Stomach (tissue), 9 donors: Measurements from ENCODE around the gene CDK12. TPM values are rescaled to one million over a fixed set of nuclear protein-coding genes. Genes with fewer than 3 reads are reported as not detected.
A peak's percentile ranks its signal among the peaks of the same experiment; 100 is the strongest.
"Not testable (repeated sequence)": the region's sequence is repeated elsewhere in the genome, so short reads cannot be mapped to it uniquely, and the experiment has no call there.

Experiments used
- DNase-seq, 2 donors: peaks; one replicate each; pipeline versions ENCODE4 v3.0.0 to v3.0.0-alpha.2; 2013 to 2019
- H3K27ac ChIP-seq, 5 donors: fragments of 200-600 bp in 4 of 5; sonication (generic) in 4 of 5; one replicate each; pipeline ENCODE4 v1.5.1; 2013 to 2019; ENCODE audit warnings: mild to moderate bottlenecking in 1 of 5, moderate library complexity in 1 of 5
- H3K27me3 ChIP-seq, 3 donors: fragments of 200-600 bp; sonication (generic); one replicate each; pipeline ENCODE4 v1.5.1; 2017 to 2019; ENCODE audit warnings: mixed run types in 1 of 3
- H3K36me3 ChIP-seq, 4 donors: fragments of 200-600 bp; sonication (generic); 1 replicate in 3 of 4; 2 replicates in 1 of 4; pipeline ENCODE4 v1.5.1; 2016 to 2019
- H3K4me1 ChIP-seq, 4 donors: fragments of 200-600 bp; sonication (generic); one replicate each; pipeline ENCODE4 v1.5.1; 2016 to 2019
- H3K4me3 ChIP-seq, 4 donors: fragments of 200-600 bp; sonication (generic) in 3 of 4; one replicate each; pipeline ENCODE4 v1.5.1; 2016 to 2019; ENCODE audit warnings: mild to moderate bottlenecking in 1 of 4
- H3K9me3 ChIP-seq, 4 donors: fragments of 200-600 bp; sonication (generic); one replicate each; pipeline ENCODE4 v1.5.1; 2016 to 2019
- EP300 ChIP-seq: sonication (generic); formaldehyde crosslinking; IDR thresholded peaks from one replicate; pipeline ENCODE4 v1.6.1; 2017; ENCODE audit warnings: antibody characterized with exemption
- POLR2A ChIP-seq, 4 donors: fragments of 450-650 bp; IDR thresholded peaks; one replicate each; pipeline ENCODE4 v1.6.1; 2016; ENCODE audit warnings: antibody characterized with exemption in 4 of 4, control low read depth in 2 of 4, mild to moderate bottlenecking in 1 of 4, moderate library complexity in 1 of 4
- POLR2AphosphoS5 ChIP-seq, 3 donors: sonication (generic); formaldehyde crosslinking; IDR thresholded peaks; one replicate each; pipeline ENCODE4 v1.6.1; 2016; ENCODE audit warnings: antibody characterized with exemption in 3 of 3
- WGBS, 5 donors: extraction: QIAGEN DNeasy Blood & Tissue Kit in 3 of 5; methylation state at CpG; one replicate each; pipeline versions ENCODE4 v1.1.5 to v1.1.7; 2013 to 2018; 5-methylcytosine and 5-hydroxymethylcytosine counted together
- intact Hi-C: fragments of 100-400 bp; cut with DNase I; formaldehyde crosslinking; loops from one replicate; pipeline ENCODE4 v1.15.1; 2023; ENCODE audit warnings: low total_unique reads
- polyA plus RNA-seq, 3 donors: library from polyadenylated mRNA; stranded (reverse); fragments of 200-250 nt; gene quantifications; one replicate each; pipeline ENCODE4 v1.2.3, GENCODE V29; 2013
- total RNA-seq, 5 donors: library from RNA; depleted of rRNA; stranded (reverse); fragments of >200 nt; gene quantifications; one replicate each; pipeline versions ENCODE4 v1.1.0 to v1.2.3, GENCODE V29; 2014 to 2016
- TF ChIP-seq, protein P1 (sequence below), 7 experiments: fragments of 450-650 bp in 4 of 7; fragments of 200-600 bp in 3 of 7; sonication (generic) in 3 of 7; IDR thresholded peaks; one replicate each; pipeline ENCODE4 v1.5.1; 2016 to 2019; ENCODE audit warnings: antibody characterized with exemption in 7 of 7, control low read depth in 2 of 7, mild to moderate bottlenecking in 1 of 7
- donor health status: healthy with polysubstance abuse.
- donor health status: Bipolar disorder and iron deficiency.
- donor health status: healthy.

The CDK12 gene
- total and polyA plus RNA-seq, 8 donors: 5.1 to 66.5 (median 33.5) TPM

DNA sequence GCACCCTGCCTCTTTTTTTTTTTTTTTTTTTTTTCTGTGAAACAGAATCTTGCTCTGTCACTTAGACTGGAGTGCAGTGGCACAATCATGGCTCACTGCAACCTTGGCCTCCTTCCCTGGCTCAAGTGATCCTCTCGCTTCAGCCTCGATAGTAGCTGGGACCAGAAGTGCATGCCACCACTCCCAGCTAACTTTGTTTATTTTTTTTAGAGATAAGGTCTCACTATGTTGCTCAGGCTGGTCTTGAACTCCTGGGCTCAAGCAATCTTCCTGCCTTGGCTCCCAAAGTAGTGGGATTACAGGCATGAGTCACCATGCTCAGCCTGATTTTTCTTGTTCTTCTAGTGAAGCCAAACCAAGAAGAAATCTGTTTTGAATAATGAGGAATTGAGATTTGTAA, 25.0 kb downstream of the CDK12 start:
- H3K36me3 ChIP-seq: peaks cover 11 to 63% (median 49%) of the 10 kb centered on the region in 4 donors
- H3K4me3 ChIP-seq: no peak overlapping the region
- no peaks in the 10 kb centered on the region for H3K9me3 ChIP-seq
- intact Hi-C loops: no loop called here
- peak in 1 of 2 donors; percentile 8 for DNase-seq
- TF ChIP-seq, protein P1, sequence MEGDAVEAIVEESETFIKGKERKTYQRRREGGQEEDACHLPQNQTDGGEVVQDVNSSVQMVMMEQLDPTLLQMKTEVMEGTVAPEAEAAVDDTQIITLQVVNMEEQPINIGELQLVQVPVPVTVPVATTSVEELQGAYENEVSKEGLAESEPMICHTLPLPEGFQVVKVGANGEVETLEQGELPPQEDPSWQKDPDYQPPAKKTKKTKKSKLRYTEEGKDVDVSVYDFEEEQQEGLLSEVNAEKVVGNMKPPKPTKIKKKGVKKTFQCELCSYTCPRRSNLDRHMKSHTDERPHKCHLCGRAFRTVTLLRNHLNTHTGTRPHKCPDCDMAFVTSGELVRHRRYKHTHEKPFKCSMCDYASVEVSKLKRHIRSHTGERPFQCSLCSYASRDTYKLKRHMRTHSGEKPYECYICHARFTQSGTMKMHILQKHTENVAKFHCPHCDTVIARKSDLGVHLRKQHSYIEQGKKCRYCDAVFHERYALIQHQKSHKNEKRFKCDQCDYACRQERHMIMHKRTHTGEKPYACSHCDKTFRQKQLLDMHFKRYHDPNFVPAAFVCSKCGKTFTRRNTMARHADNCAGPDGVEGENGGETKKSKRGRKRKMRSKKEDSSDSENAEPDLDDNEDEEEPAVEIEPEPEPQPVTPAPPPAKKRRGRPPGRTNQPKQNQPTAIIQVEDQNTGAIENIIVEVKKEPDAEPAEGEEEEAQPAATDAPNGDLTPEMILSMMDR (IDR thresholded peaks at IDR 0.05): no peak
- TF ChIP-seq EP300 (no peak), POLR2AphosphoS5 (IDR thresholded peaks at IDR 0.05) (no peak), POLR2A (IDR thresholded peaks at IDR 0.05) (no peak)
- WGBS, 5 donors: 13 to 59% (median 46%) methylated on average over 2 of the region's 2 CpGs
- no peaks in the 10 kb centered on the region for H3K27me3 ChIP-seq
- no peaks in the 10 kb centered on the region for H3K4me1 ChIP-seq
- no peak overlapping the region for H3K27ac ChIP-seq

DNA sequence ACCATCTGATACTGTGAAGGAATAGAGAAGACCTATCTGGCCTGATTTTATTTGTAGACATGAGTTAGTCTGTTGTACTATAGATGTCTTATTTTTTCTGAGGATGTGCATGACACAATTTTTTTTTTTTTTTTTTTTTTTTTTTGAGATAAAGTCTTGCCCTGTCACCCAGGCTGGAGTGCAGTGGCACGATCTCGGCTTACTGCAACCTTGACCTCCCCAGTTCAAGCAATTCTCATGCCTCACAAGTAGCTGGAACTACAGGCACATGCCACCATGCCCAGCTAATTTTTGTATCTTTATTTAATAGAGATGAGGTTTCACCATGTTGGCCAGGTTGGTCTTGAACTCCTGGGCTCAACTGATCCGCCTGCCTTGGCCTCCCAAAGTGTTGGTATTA, 26.2 kb downstream of the CDK12 start:
- H3K9me3 ChIP-seq, H3K4me1 ChIP-seq, intact Hi-C loops, H3K4me3 ChIP-seq, H3K27me3 ChIP-seq, H3K27ac ChIP-seq, DNase-seq: not testable (repeated sequence)
- H3K36me3 ChIP-seq: peaks cover 21 to 65% (median 53%) of the 10 kb centered on the region in 4 donors
- WGBS, 5 donors: 91 to 99% (median 96%) methylated on average over 3 of the region's 3 CpGs

DNA sequence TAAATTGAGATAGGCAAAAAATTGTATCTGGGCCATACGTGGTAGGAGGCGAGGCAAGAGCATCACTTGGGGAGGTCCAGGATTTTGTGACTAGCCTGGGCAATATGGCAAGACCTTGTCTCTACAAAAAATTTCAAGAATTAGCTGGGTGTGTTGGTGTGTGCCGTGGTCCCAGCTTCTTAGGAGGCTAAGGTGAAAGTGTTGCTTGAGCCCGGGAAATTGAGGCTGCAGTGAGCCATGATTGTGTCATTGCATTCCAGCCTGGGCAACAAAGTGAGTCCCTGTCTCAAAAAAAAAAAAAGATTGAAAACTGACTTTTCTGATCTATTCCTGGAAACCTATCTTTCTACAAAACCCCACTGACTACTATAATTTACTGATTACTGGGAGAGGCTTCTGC, 26.7 kb downstream of the CDK12 start:
- intact Hi-C loops: no loop called here
- no peaks in the 10 kb centered on the region for H3K27me3 ChIP-seq
- TF ChIP-seq EP300 (no peak), POLR2AphosphoS5 (IDR thresholded peaks at IDR 0.05) (no peak), POLR2A (IDR thresholded peaks at IDR 0.05) (no peak)
- TF ChIP-seq, protein P1 (IDR thresholded peaks at IDR 0.05): no peak
- H3K9me3 ChIP-seq: no peaks in the 10 kb centered on the region
- H3K27ac ChIP-seq: no peak overlapping the region
- H3K4me1 ChIP-seq: no peaks in the 10 kb centered on the region
- WGBS, 5 donors: 89 to 96% (median 91%) methylated on average over 4 of the region's 4 CpGs
- H3K4me3 ChIP-seq: no peak overlapping the region
- no peak for DNase-seq
- H3K36me3 ChIP-seq: peaks cover 26 to 70% (median 53%) of the 10 kb centered on the region in 4 donors

DNA sequence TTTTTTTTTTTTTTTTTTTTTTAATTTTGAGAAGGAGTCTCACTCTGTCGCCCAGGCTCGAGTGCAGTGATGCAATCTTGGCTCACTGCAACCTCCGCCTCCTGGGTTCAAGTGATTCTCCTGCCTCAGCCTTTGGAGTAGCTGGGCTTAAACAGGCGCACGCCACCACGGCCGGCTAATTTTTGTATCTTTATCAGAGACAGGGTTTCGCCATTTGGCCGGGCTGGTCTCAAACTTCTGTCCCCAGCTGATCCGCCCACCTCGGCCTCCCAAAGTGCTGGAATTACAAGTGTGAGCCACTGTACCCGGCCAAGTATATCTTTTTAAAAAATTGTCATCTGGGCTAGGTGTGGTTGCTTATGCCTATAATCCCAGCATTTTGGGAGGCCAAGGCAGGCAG, 35.6 kb downstream of the CDK12 start:
- H3K27me3 ChIP-seq, intact Hi-C loops, H3K4me1 ChIP-seq, H3K4me3 ChIP-seq, H3K9me3 ChIP-seq, DNase-seq, H3K27ac ChIP-seq: not testable (repeated sequence)
- H3K36me3 ChIP-seq: peaks cover 88 to 97% (median 96%) of the 10 kb centered on the region in 4 donors
- 90 to 97% (median 94%) methylated on average over 12 of the region's 12 CpGs for WGBS, 5 donors

DNA sequence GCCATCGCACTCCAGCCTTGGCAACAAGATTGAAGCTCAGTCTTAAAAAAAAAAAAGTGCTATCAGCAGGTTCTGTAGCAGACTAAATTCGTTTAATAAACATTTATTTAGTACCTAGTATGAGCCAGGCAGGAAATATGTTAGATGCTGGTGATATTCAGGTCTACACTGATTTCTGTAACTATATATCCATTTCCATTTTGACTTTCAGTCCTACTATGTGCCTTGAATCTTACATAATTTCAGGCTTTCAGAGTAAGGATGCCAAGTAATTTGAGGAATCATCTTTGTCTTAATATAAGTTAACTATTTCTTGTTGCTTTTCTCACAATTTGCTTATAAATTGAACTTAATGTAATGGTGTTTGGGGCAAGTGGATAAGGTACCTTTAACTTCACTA, 46.2 kb downstream of the CDK12 start:
- H3K27ac ChIP-seq: no peak overlapping the region
- peaks cover 68 to 100% (median 98%) of the 10 kb centered on the region in 4 donors for H3K36me3 ChIP-seq
- no peak overlapping the region for H3K4me3 ChIP-seq
- TF ChIP-seq POLR2AphosphoS5 (IDR thresholded peaks at IDR 0.05) (no peak), EP300 (no peak), POLR2A (IDR thresholded peaks at IDR 0.05) (no peak)
- TF ChIP-seq, protein P1 (IDR thresholded peaks at IDR 0.05): no peak
- H3K27me3 ChIP-seq: no peaks in the 10 kb centered on the region
- WGBS, 5 donors: 74 to 90% (median 77%) methylated on average over 2 of the region's 2 CpGs
- intact Hi-C loops: no loop called here
- no peaks in the 10 kb centered on the region for H3K9me3 ChIP-seq
- DNase-seq: no peak
- no peaks in the 10 kb centered on the region for H3K4me1 ChIP-seq
